Measurements from ENCODE around the gene SH3GL1.
A peak's percentile ranks its signal among the peaks of the same experiment; 100 is the strongest.
"Not testable (repeated sequence)": the region's sequence is repeated elsewhere in the genome, so short reads cannot be mapped to it uniquely, and the experiment has no call there.

Gene SH3GL1

DNA sequence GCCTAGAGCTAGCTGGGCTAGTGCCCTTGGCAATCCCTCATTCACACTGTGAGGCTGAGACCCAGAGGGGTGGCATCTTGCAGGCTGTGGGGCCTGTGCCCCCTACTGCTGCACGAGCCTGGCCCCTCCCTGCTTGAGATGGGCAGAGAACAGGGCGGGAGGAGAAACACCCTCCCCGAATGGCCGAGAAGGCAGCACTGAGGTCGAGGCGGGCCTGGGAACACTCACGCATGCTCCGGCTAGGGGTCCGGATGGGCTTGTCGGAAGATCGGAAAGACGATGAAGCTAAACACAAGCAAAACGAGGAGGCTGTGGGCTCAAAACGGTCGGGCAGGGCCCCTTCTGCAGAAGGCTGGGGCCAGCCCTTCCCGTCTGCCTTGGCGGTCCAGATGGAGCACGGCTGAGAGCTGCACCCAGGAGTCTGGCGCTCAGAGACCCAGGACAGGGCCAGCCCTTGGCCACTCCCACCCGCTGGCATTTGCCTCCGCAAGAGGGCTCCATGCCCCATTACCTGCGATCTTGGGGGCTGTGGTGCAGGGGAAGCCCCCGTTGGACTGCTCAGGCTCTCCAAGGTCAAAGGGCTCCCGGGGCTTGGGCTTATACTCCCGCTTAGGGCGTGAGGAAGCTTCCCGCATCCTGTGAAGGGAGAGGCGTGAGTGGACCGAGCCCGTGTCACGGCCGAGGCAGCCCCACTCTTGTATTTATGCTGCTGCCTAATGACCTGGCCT is 38.1 kb downstream of the SH3GL1 start:
- DNase-seq: no peak

GRCh38 chr19:4361152-4362046 is 38.9 kb downstream of the SH3GL1 start:
- DNase-seq: peak; percentile 56

DNA sequence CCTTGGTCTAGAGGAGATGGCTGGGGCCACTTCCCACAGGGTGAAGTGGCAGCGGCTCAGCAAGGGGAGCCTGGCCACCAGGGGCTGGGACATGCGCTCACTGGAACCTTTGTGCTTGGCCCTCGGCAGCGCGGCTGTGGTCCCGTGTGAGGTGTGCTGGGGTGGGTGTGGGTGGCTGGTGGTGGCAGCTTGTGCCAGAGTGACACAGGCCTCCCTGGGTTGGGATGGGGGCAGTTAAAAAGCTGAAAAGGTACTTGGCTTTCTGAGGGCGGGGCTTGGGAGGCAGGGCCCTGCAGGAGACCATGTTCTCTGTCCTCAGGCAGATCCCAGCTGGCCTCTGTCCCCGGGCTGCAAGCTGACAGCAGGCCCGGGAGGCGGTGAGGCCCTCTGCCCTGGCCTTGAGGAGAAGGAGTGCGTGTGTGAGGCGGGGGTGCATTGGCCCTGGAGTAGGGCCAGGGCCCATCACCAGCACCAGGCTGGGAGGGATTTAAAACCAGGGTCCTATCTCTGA is 39.7 kb downstream of the SH3GL1 start:
- no peak for DNase-seq

GRCh38 chr19:4360081-4360569 is 40.2 kb downstream of the SH3GL1 start:
- DNase-seq: peak; percentile 57

- DNase-seq: peak; percentile 56
These were observed 40.7 kb downstream of the SH3GL1 start for GRCh38 chr19:4359627-4360000.

DNA sequence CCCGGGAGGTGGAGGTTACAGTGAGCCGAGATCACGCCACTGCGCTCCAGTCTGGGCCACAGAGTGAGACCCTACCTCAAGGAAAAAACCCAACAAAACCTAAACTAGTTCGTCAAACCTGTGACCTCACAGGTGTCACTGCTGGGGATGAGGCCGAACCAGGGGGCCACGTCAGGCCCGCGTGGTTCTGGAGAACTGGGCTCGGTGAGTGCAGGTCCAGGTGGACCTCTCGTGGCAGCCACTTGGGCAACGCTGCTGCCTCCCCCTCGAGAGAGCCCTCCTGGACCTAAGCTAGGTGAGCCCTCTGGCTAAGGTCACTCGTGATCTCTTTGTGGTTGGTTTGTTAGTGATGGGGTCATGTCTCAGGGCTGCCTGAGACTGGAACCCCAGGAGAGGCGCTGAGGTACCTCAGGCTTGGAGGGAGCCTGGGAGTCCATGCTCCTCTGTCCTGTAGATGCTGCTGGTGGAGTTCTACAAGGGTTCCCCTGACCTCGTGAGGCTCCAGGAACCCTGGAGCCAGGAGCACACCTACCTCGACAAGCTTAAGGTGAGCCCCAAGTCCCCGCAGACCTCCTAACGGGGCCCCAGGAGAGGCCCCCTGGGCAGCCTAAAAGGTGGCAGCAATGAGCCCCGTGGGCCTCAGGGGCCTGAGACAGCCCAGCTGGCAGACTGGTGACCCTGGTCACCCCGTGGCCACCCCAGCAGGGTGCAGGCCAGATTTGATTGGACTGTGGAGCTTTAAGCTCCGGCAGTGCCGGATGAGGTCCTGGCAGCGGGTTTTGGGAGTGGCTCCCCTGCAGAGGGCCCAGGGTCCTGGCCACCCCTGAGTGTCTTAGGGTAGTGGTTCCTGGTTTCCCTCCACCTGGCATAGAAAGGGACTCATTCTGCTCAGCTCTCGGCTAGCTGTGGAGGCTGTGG is 41.4 kb downstream of the SH3GL1 start:
- DNase-seq: peak; percentile 56

DNA sequence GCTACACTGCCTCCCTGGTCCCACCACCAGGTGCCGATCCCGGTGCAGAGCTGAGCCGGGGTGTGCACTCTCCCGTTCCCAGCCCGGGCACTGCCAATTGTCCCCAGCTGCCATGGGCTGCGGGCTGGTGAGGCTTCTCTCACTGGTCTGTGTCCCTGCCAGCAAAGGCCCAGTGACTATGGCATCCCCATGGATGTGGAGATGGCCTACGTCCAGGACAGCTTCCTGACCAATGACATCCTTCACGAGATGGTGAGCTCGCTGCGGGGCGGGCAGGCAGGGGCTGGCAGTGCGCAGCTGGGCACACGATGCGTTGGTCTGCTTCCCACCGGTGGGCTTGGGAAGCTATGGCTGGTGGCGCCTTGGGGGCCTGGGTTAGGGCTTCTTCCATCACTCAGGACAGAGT is 42.4 kb downstream of the SH3GL1 start:
- no peak for DNase-seq

GRCh38 chr19:4357095-4357797 is 43.1 kb downstream of the SH3GL1 start:
- peak; percentile 55 for DNase-seq

DNA sequence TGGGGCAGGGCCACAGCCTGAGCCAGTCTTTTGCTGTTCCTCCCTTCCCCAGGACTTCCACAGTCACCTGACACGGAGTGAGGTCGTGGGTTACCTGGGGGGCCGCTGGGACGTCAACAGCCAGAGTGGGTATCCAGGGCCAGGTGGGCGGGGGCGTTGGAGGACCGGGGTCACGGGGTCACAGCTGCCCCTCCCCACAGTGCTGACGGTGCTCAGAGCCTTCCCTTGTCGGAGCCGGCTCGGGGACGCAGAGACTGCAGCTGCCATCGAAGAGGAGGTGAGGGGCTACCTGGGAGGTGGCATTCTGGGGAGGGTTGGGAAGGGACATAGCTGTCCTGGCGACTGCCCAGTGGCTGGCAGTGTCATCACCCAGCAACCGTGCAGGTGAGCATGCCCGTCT is 45.5 kb downstream of the SH3GL1 start:
- no peak for DNase-seq

DNA sequence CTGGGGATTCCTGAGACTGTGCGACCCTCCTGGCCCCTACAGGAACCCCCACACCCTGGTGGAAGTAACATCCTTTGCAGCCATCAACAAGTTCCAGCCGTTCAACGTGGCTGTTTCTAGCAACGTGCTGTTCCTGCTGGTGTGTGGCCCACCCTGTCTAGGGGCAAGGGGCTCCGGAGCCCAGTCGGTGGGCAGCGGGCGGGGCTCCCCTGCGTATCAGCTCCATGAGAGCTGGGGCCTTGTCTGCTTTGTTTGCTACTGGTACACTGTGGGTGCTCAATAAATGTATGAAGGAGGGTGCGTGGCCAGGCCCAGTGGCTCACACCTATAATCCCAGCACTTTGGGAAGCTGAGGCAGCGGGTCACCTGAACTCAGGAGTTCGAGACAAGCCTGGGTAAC is 46.1 kb downstream of the SH3GL1 start:
- DNase-seq: peak; percentile 54

GRCh38 chr19:4352701-4353121 is 47.6 kb downstream of the SH3GL1 start:
- DNase-seq: peak; percentile 79

DNA sequence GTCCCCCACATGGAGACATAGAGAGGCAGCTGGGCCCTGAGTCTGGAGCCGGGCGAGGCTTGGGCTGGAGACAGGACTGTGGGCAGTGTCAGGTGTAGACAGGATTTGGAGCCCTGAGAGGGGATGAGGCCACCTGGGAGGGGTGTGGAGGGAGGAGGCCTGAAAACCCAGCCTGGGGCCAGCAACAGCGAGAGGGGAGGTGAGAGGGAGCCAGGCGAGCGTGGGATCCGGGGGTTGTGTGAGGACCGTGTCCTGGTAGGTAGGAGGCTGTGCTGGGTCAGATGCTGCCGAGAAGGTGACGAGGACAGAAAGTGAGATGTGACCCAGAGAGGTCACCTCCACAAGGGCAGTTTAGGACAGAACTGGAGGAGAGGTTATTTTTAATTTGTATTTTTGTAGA is 49.6 kb downstream of the SH3GL1 start:
- no peak for DNase-seq

GRCh38 chr19:4350111-4350510 is 50.2 kb downstream of the SH3GL1 start:
- no peak for DNase-seq

DNA sequence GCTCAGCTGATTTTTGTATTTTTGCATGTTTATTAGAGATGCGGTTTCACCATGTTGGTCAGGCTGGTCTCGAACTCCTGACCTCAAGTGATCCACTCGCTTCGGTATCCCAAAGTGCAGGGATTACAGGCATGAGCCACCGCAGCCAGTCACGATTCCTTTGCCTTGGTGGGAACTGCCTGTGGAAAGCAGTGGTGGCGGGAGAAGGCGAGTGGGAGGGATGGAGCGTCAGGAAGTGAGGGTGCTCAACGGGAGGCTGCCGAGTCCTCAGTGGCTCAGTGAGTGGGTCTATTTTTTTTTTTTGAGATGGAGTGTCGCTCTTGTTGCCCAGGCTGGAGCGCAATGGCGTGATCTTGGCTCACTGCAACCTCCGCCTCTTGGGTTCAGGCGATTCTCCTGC is 51.1 kb downstream of the SH3GL1 start:
- DNase-seq: not testable (repeated sequence)

DNA sequence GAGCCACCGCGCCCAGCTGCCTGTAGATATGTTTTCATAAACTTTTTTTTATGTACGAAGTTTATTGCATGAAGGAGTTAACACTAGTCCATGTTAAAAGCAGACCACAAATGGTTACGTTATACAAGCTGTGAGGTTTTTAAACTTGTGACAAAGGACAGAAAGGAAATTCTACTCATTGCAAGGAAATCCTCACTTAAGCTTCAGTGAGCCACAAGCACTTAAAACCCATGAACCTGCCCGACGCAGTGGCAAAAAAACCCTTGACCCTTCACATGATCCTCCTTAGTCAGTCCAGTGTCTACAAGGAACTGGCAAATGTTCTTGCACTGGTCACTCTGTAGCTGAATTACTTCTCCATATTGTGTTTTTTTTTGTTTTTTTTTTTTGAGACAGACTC is 52.8 kb downstream of the SH3GL1 start:
- no peak for DNase-seq

GRCh38 chr19:4346020-4346383 is 54.3 kb downstream of the SH3GL1 start:
- no peak for DNase-seq

DNA sequence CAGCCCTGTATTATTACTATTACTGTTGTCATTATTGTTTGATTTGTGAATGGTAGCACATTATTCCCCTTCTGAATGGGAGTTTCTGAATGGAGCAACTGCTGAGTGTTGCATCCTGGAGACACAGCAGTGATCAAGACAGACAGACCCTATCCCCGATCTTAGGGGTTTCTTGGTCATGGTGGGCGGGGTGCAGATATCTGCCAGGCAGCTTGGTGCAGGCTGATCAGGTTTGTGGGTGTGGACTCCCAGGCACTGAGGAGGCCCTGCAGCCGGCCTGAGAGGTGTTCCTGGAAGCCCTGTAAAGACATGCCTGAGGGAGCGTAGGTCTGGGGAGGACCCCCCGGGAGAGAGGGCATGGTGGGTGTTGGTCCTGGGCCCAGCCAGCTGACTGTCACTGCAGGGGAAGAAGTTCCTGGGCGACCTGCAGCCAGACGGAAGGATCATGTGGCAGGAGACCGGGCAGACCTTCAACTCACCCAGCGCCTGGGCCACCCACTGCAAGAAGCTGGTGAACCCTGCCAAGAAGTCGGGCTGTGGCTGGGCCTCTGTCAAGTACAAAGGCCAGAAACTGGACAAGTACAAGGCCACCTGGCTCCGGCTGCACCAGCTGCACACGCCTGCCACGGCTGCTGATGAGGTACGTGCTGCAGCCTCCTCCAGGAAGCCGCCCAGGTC is 54.9 kb downstream of the SH3GL1 start:
- peak; percentile 54 for DNase-seq

- peak; percentile 98 for DNase-seq
These were observed 56.7 kb downstream of the SH3GL1 start, which contains the start of gene MPND for GRCh38 chr19:4343370-4344307. MPND (plus strand) TSS chr19:4343562; CDS start chr19:4343594, 32 bp downstream.

- peak; percentile 94 for DNase-seq
These were observed 57.6 kb downstream of the SH3GL1 start for GRCh38 chr19:4342615-4343369.

- no peak for DNase-seq
These were observed 58.1 kb downstream of the SH3GL1 start for GRCh38 chr19:4342314-4342614.
